ENCODE measurements around the gene SPOP.

Gene SPOP

GRCh38 chr17:49618028-49618611 is 59.8 kb downstream of the SPOP start:
- DNase-seq (ENCODE audit: low read depth in 3 of 3, low spot score in 1 of 3): no peak

- DNase-seq (ENCODE audit: low read depth in 3 of 3, low spot score in 1 of 3): no peak
These were observed 61.2 kb downstream of the SPOP start for GRCh38 chr17:49616601-49617131.

GRCh38 chr17:49616086-49616485 is 61.8 kb downstream of the SPOP start:
- DNase-seq (ENCODE audit: low read depth in 3 of 3, low spot score in 1 of 3): no peak

- no peak for DNase-seq (ENCODE audit: low read depth in 3 of 3, low spot score in 1 of 3)
These were observed 64.6 kb downstream of the SPOP start for GRCh38 chr17:49613182-49613800.

- no peak for DNase-seq (ENCODE audit: low read depth in 3 of 3, low spot score in 1 of 3)
These were observed 65.2 kb downstream of the SPOP start for GRCh38 chr17:49612726-49613125.

- no peak for DNase-seq (ENCODE audit: low read depth in 3 of 3, low spot score in 1 of 3)
These were observed 66.9 kb downstream of the SPOP start for GRCh38 chr17:49610883-49611584.

- DNase-seq (ENCODE audit: low read depth in 3 of 3, low spot score in 1 of 3): no peak
These were observed 73.5 kb downstream of the SPOP start for GRCh38 chr17:49604314-49604869.

- no peak for DNase-seq (ENCODE audit: low read depth in 3 of 3, low spot score in 1 of 3)
These were observed 74.2 kb downstream of the SPOP start for GRCh38 chr17:49603720-49604119.

GRCh38 chr17:49603238-49603637 is 74.7 kb downstream of the SPOP start:
- no peak for DNase-seq (ENCODE audit: low read depth in 3 of 3, low spot score in 1 of 3)

GRCh38 chr17:49602783-49603182 is 75.1 kb downstream of the SPOP start:
- no peak for DNase-seq (ENCODE audit: low read depth in 3 of 3, low spot score in 1 of 3)

- no peak for DNase-seq (ENCODE audit: low read depth in 3 of 3, low spot score in 1 of 3)
These were observed 76.9 kb downstream of the SPOP start for GRCh38 chr17:49600949-49601348.

GRCh38 chr17:49598918-49599317 is 79.0 kb downstream of the SPOP start:
- no peak for DNase-seq (ENCODE audit: low read depth in 3 of 3, low spot score in 1 of 3)

- DNase-seq (ENCODE audit: low read depth in 3 of 3, low spot score in 1 of 3): no peak
These were observed 79.8 kb downstream of the SPOP start for GRCh38 chr17:49597928-49598655.

GRCh38 chr17:49597436-49597835 is 80.5 kb downstream of the SPOP start:
- no peak for DNase-seq (ENCODE audit: low read depth in 3 of 3, low spot score in 1 of 3)

- DNase-seq (ENCODE audit: low read depth in 3 of 3, low spot score in 1 of 3): no peak
These were observed 81.2 kb downstream of the SPOP start for GRCh38 chr17:49596613-49597244.

GRCh38 chr17:49595980-49596379 is 81.9 kb downstream of the SPOP start:
- no peak for DNase-seq (ENCODE audit: low read depth in 3 of 3, low spot score in 1 of 3)

- DNase-seq (ENCODE audit: low read depth in 3 of 3, low spot score in 1 of 3): no peak
These were observed 82.6 kb downstream of the SPOP start for GRCh38 chr17:49595328-49595727.

- no peak for DNase-seq (ENCODE audit: low read depth in 3 of 3, low spot score in 1 of 3)
These were observed 85.6 kb downstream of the SPOP start for GRCh38 chr17:49592263-49592662.

GRCh38 chr17:49590874-49591273 is 87.0 kb downstream of the SPOP start:
- no peak for DNase-seq (ENCODE audit: low read depth in 3 of 3, low spot score in 1 of 3)

GRCh38 chr17:49589577-49589927 is 88.3 kb downstream of the SPOP start:
- no peak for DNase-seq (ENCODE audit: low read depth in 3 of 3, low spot score in 1 of 3)

Data from stimulated activated CD4-positive, alpha-beta T cell treated with anti-CD3 and anti-CD28 coated beads, TNF-alpha, amount 100 ng/mL, for 1 hour (primary cell).